ENCODE data around the gene MRPS26.

DNA sequence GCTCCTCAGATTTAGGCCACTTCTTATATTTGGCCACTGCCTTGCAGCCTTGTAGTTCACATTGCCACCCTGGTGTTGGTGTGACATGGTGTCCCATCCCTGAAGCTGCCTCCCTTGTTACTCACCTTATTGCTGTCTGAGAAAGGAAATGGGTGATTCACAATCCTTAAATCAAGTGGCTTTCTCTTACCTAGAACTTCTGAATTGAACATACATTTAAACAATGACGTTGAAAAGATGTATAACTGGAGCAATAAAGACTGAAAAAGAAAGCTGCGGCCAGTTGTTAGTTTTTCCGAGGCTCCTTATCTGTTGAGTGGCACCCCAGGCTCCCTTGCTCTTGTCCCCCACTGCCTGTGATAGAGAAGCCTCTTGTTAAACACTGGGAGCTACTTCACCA is 31.2 kb upstream of the MRPS26 start:
- TF ChIP-seq, protein P1, sequence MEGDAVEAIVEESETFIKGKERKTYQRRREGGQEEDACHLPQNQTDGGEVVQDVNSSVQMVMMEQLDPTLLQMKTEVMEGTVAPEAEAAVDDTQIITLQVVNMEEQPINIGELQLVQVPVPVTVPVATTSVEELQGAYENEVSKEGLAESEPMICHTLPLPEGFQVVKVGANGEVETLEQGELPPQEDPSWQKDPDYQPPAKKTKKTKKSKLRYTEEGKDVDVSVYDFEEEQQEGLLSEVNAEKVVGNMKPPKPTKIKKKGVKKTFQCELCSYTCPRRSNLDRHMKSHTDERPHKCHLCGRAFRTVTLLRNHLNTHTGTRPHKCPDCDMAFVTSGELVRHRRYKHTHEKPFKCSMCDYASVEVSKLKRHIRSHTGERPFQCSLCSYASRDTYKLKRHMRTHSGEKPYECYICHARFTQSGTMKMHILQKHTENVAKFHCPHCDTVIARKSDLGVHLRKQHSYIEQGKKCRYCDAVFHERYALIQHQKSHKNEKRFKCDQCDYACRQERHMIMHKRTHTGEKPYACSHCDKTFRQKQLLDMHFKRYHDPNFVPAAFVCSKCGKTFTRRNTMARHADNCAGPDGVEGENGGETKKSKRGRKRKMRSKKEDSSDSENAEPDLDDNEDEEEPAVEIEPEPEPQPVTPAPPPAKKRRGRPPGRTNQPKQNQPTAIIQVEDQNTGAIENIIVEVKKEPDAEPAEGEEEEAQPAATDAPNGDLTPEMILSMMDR (IDR thresholded peaks at IDR 0.05): no peak
- no peak for TF ChIP-seq POLR2A (IDR thresholded peaks at IDR 0.05)

Data from heart left ventricle (tissue), 13 donors.